ENCODE measurements around the gene MPHOSPH9. TPM values are rescaled to one million over a fixed set of nuclear protein-coding genes. Genes with fewer than 3 reads are reported as not detected.

Gene MPHOSPH9
- total RNA-seq, 4 donors from 2014 or later: 24.1 to 35.2 (median 29.6) TPM

GRCh38 chr12:123233505-123234308 lies 766 bp upstream of the MPHOSPH9 start:
- DNase-seq (ENCODE audit: low spot score in 2 of 2): no peak
- peak overlapping the region; percentile 84 to 94 (median 93) for H3K27ac ChIP-seq
- H3K27me3 ChIP-seq: no peaks in the 10 kb centered on the region
- peaks cover 0 to 9% (median 0%) of the 10 kb centered on the region in 3 donors for H3K36me3 ChIP-seq
- WGBS, 2 donors: 7% methylated on average over 38 to 42 of the region's 42 CpGs
- TF ChIP-seq POLR2A (IDR thresholded peaks at IDR 0.05): no peak
- H3K9me3 ChIP-seq: no peaks in the 10 kb centered on the region
- peak overlapping the region; percentile 80 to 92 (median 90) for H3K4me3 ChIP-seq
- H3K4me1 ChIP-seq: peaks cover 3 to 60% (median 21%) of the 10 kb centered on the region in 4 donors

GRCh38 chr12:123232472-123232806 lies 502 bp downstream of the MPHOSPH9 start:
- DNase-seq (ENCODE audit: low spot score in 2 of 2): no peak
- TF ChIP-seq CTCF (IDR thresholded peaks at IDR 0.05) (no peak), POLR2A (IDR thresholded peaks at IDR 0.05) (no peak), EP300 (IDR thresholded peaks at IDR 0.05) (no peak)
- no peaks in the 10 kb centered on the region for H3K27me3 ChIP-seq
- no peaks in the 10 kb centered on the region for H3K9me3 ChIP-seq
- peaks cover 0 to 9% (median 0%) of the 10 kb centered on the region in 3 donors for H3K36me3 ChIP-seq
- 1% methylated on average over 15 of the region's 15 CpGs for WGBS, 2 donors
- peaks cover 0 to 49% (median 20%) of the 10 kb centered on the region in 4 donors for H3K4me1 ChIP-seq
- H3K27ac ChIP-seq: peak overlapping the region; percentile 88 to 94 (median 92)
- H3K4me3 ChIP-seq: peak overlapping the region; percentile 50 to 92 (median 90)

- DNase-seq (ENCODE audit: low spot score in 2 of 2): no peak
- H3K4me1 ChIP-seq: peaks cover 0 to 46% (median 20%) of the 10 kb centered on the region in 4 donors
- 18 to 24% methylated on average over 5 of the region's 5 CpGs for WGBS, 2 donors
- H3K27ac ChIP-seq: peak overlapping the region in 2 of 4 donors; percentile 91 to 94
- H3K9me3 ChIP-seq: no peaks in the 10 kb centered on the region
- H3K4me3 ChIP-seq: peak overlapping the region; percentile 50 to 92 (median 90)
- peaks cover 0 to 9% (median 0%) of the 10 kb centered on the region in 3 donors for H3K36me3 ChIP-seq
- no peak for TF ChIP-seq CTCF (IDR thresholded peaks at IDR 0.05)
- TF ChIP-seq POLR2A (IDR thresholded peaks at IDR 0.05): no peak
- no peak for TF ChIP-seq EP300 (IDR thresholded peaks at IDR 0.05)
- no peaks in the 10 kb centered on the region for H3K27me3 ChIP-seq
Measured at GRCh38 chr12:123231931-123232330, 1.0 kb downstream of the MPHOSPH9 start.

- no peaks in the 10 kb centered on the region for H3K27me3 ChIP-seq
Measured at GRCh38 chr12:123229051-123229450, 3.9 kb downstream of the MPHOSPH9 start.

GRCh38 chr12:123227581-123228258 lies 5.2 kb downstream of the MPHOSPH9 start:
- no peak overlapping the region for H3K4me3 ChIP-seq
- no peak overlapping the region for H3K27ac ChIP-seq
- no peaks in the 10 kb centered on the region for H3K27me3 ChIP-seq
- WGBS, 2 donors: 46% methylated on average over 5 of the region's 5 CpGs
- no peak for DNase-seq (ENCODE audit: low spot score in 2 of 2)
- peaks cover 0 to 9% (median 0%) of the 10 kb centered on the region in 3 donors for H3K36me3 ChIP-seq
- peaks cover 0 to 16% (median 9%) of the 10 kb centered on the region in 4 donors for H3K4me1 ChIP-seq
- no peak for TF ChIP-seq EP300 (IDR thresholded peaks at IDR 0.05)
- no peak for TF ChIP-seq POLR2A (IDR thresholded peaks at IDR 0.05)
- TF ChIP-seq CTCF (IDR thresholded peaks at IDR 0.05): no peak
- H3K9me3 ChIP-seq: no peaks in the 10 kb centered on the region

More at GRCh38 chr12:123229051-123229450, 3.9 kb downstream of the MPHOSPH9 start:
- 80 to 88% methylated on average over 3 of the region's 3 CpGs for whole genome bisulfite sequencing, 2 donors
- H3K9me3 ChIP-seq: no peaks in the 10 kb centered on the region
- DNase-seq (ENCODE audit: low spot score in 2 of 2): no peak
- H3K4me1 ChIP-seq: peaks cover 0 to 20% (median 10%) of the 10 kb centered on the region in 4 donors
- no peak overlapping the region for H3K4me3 ChIP-seq
- no peak overlapping the region for H3K27ac ChIP-seq
- peaks cover 0 to 3% (median 0%) of the 10 kb centered on the region in 3 donors for H3K36me3 ChIP-seq
- TF ChIP-seq POLR2A (IDR thresholded peaks at IDR 0.05): no peak
- TF ChIP-seq EP300 (IDR thresholded peaks at IDR 0.05): no peak
- no peak for TF ChIP-seq CTCF (IDR thresholded peaks at IDR 0.05)
